Choroid plexus epithelial cell (primary cell): ENCODE results near the gene CAPZA2.
A peak's percentile ranks its signal among the peaks of the same experiment; 100 is the strongest.

Experiments
- DNase-seq: peaks from one replicate; pipeline ENCODE4 v3.0.0-alpha.2; 2010; ENCODE audit warnings: low read depth
- H3K4me3 ChIP-seq: 2 replicates; pipeline ENCODE4 v1.5.1; 2011; ENCODE audit warnings: low read depth, mild to moderate bottlenecking, control low read depth, low read length, moderate library complexity
- CTCF ChIP-seq: conservative IDR thresholded peaks from 2 replicates; pipeline ENCODE4 v1.5.1; 2011; ENCODE audit warnings: low read depth, mild to moderate bottlenecking, control low read depth, inconsistent platforms, low read length, moderate library complexity

The CAPZA2 gene

GRCh38 chr7:116888895-116889294, 26.5 kb downstream of the CAPZA2 start:
- no peak overlapping the region for H3K4me3 ChIP-seq
- no peak for TF ChIP-seq CTCF
- DNase-seq, result no peak

- no peak overlapping the region for H3K4me3 ChIP-seq
- no peak for DNase-seq
- no peak for TF ChIP-seq CTCF
Observed at GRCh38 chr7:116895849-116896248, 33.5 kb downstream of the CAPZA2 start.

- no peak for DNase-seq
- no peak overlapping the region for H3K4me3 ChIP-seq
- TF ChIP-seq CTCF, result no peak
Observed at GRCh38 chr7:116897661-116898060, 35.3 kb downstream of the CAPZA2 start.

GRCh38 chr7:116899308-116899707, 36.9 kb downstream of the CAPZA2 start:
- H3K4me3 ChIP-seq, result no peak overlapping the region
- DNase-seq, result peak; percentile 38
- TF ChIP-seq CTCF, result no peak

- H3K4me3 ChIP-seq, result no peak overlapping the region
- DNase-seq, result no peak
- TF ChIP-seq CTCF, result no peak
Observed at GRCh38 chr7:116901143-116901542, 38.8 kb downstream of the CAPZA2 start.

- no peak for DNase-seq
- H3K4me3 ChIP-seq, result no peak overlapping the region
- TF ChIP-seq CTCF, result no peak
Observed at GRCh38 chr7:116902867-116903266, 40.5 kb downstream of the CAPZA2 start.

- DNase-seq, result no peak
- H3K4me3 ChIP-seq, result no peak overlapping the region
- TF ChIP-seq CTCF, result no peak
Observed at GRCh38 chr7:116906391-116906790, 44.0 kb downstream of the CAPZA2 start.
